HepG2 (cell line): ENCODE results near the gene TEX48. TPM values are rescaled to one million over a fixed set of nuclear protein-coding genes. Genes with fewer than 3 reads are reported as not detected.

Experiments used
- GTF3A ChIP-seq: sonication (generic); formaldehyde crosslinking; conservative IDR thresholded peaks from 2 replicates; pipeline ENCODE4 v1.4.0; 2020; ENCODE audit warnings: mild to moderate bottlenecking, missing genetic modification reagents
- ZNF24 ChIP-seq: fragments of 450-650 bp; IDR thresholded peaks from 2 replicates; pipeline ENCODE4 v1.6.1; 2017; ENCODE audit warnings: antibody characterized with exemption, mild to moderate bottlenecking
- ZNF781 ChIP-seq: sonication (generic); formaldehyde crosslinking; IDR thresholded peaks from 2 replicates; pipeline ENCODE4 v1.5.1; 2020; ENCODE audit warnings: borderline replicate concordance, mild to moderate bottlenecking, missing genetic modification reagents; ENCODE audit errors: not compliant biosample characterization
- polyA plus RNA-seq, 8 experiments: library from polyadenylated mRNA; depleted of rRNA in 3 of 8; stranded (reverse) in 7 of 8; unstranded in 1 of 8; fragments of >200 nt; fragmentation: Illumina TruSeq in 4 of 8; extraction: Trizol in 4 of 8; gene quantifications; 2 replicates each; pipeline versions ENCODE4 v1.2.1 to v1.2.3, GENCODE V29; 2011 to 2016; ENCODE audit warnings: low read depth in 4 of 8, missing spikeins in 1 of 8, mixed read lengths in 1 of 8; ENCODE audit not compliant: insufficient read depth in 1 of 8
- total RNA-seq, 5 experiments: library from RNA; depleted of rRNA; stranded (reverse); fragments of >200 nt; fragmentation: Illumina TruSeq; extraction: Trizol; gene quantifications; 2 replicates each; pipeline ENCODE4 v1.2.3, GENCODE V29; 2016; ENCODE audit warnings: low read depth in 1 of 5
- TF ChIP-seq, protein P1 (sequence below): sonication (generic); formaldehyde crosslinking; IDR thresholded peaks from 2 replicates; pipeline ENCODE4 v1.4.0; 2020; ENCODE audit warnings: mild to moderate bottlenecking, missing genetic modification reagents
- TF ChIP-seq, protein P2 (sequence below): sonication (generic); formaldehyde crosslinking; IDR thresholded peaks from 2 replicates; pipeline ENCODE4 v1.4.0; 2020; ENCODE audit warnings: missing genetic modification reagents

The TEX48 gene
- total and polyA plus RNA-seq, 2 of the 13 experiments (the other 11 are each of a cell fraction or from before 2014, with no cell fraction given) = not detected

DNA sequence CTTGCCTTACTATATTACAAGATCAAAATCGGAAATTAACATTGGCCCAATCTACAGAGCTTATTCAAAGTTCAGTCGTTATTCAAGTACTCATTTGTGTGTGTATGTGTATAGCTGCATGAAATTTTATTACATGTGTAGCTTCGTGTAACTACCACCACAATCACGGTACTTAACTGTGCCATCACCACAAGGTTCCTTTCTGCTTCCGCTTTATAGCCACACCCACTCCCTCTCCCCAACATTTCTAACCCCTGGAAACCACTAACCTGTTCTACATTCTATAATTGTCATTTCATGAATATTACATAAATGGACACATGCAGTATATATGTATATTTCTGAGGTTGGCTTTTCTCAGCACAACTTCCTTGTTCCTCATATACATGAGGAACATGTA lies 4.0 kb upstream of the TEX48 start (continued):
- TF ChIP-seq, protein P1, sequence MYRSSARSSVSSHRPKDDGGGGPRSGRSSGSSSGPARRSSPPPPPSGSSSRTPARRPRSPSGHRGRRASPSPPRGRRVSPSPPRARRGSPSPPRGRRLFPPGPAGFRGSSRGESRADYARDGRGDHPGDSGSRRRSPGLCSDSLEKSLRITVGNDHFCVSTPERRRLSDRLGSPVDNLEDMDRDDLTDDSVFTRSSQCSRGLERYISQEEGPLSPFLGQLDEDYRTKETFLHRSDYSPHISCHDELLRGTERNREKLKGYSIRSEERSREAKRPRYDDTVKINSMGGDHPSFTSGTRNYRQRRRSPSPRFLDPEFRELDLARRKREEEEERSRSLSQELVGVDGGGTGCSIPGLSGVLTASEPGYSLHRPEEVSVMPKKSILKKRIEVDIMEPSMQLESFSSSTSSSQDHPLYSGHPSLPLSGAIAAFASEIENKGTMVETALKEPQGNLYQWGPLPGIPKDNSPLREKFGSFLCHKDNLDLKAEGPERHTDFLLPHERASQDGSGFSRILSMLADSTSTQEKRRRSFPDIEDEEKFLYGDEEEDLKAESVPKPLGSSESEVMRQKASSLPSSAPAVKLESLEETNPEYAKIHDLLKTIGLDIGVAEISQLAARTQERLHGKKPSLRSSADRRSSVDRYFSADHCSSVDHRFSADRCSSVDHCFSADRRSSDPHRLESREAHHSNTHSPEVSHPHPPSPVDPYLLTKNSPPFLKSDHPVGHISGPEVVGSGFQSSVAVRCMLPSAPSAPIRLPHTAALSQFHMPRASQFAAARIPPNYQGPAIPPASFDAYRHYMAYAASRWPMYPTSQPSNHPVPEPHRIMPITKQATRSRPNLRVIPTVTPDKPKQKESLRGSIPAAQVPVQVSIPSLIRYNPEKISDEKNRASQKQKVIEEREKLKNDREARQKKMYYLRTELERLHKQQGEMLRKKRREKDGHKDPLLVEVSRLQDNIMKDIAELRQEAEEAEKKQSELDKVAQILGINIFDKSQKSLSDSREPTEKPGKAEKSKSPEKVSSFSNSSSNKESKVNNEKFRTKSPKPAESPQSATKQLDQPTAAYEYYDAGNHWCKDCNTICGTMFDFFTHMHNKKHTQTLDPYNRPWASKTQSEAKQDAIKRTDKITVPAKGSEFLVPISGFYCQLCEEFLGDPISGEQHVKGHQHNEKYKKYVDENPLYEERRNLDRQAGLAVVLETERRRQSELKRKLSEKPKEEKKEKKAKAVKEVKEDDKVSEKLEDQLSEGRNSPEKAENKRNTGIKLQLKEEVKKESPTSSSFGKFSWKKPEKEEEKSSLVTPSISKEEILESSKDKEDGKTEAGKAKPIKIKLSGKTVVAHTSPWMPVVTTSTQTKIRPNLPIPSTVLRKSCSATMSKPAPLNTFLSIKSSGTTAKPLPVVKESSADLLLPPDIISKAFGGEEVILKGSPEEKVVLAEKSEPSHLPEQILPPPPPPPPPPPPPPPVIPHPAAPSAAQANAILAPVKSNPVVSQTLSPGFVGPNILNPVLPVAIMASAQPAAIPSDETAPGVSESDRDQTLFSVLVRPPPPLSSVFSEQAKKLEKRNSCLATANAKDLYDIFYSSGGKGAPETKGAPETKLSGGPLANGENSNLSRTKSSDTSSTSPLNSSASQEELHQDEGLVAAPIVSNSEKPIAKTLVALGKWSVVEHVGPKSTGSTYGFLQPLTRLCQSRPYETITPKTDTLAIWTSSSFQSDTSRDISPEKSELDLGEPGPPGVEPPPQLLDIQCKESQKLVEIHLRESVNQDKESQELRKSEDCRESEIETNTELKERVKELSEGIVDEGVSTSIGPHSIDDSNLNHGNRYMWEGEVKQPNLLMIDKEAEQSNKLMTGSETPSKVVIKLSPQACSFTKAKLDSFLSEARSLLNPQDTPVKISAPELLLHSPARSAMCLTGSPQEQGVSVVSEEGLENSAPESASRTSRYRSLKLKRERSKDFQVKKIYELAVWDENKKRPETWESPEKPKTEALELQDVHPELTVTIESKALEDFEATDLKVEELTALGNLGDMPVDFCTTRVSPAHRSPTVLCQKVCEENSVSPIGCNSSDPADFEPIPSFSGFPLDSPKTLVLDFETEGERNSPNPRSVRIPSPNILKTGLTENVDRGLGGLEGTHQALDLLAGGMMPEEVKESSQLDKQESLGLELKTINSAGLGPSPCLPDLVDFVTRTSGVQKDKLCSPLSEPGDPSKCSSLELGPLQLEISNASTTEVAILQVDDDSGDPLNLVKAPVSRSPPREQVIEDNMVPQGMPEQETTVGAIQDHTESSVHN (CRISPR knock-in tag) = no peak
- TF ChIP-seq ZNF24 (no peak), ZNF781 (CRISPR knock-in tag) (no peak), GTF3A (CRISPR knock-in tag) (no peak)
- TF ChIP-seq, protein P2, sequence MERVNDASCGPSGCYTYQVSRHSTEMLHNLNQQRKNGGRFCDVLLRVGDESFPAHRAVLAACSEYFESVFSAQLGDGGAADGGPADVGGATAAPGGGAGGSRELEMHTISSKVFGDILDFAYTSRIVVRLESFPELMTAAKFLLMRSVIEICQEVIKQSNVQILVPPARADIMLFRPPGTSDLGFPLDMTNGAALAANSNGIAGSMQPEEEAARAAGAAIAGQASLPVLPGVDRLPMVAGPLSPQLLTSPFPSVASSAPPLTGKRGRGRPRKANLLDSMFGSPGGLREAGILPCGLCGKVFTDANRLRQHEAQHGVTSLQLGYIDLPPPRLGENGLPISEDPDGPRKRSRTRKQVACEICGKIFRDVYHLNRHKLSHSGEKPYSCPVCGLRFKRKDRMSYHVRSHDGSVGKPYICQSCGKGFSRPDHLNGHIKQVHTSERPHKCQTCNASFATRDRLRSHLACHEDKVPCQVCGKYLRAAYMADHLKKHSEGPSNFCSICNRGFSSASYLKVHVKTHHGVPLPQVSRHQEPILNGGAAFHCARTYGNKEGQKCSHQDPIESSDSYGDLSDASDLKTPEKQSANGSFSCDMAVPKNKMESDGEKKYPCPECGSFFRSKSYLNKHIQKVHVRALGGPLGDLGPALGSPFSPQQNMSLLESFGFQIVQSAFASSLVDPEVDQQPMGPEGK (CRISPR knock-in tag) = no peak
